CD4-positive, alpha-beta T cell treated with Interleukin-17A for 1 hour (primary cell): ENCODE measurements around the gene ZNF789.

Experiments
- DNase-seq: peaks from one replicate; pipeline ENCODE4 v3.0.0-alpha.2; 2020

ZNF789 gene

GRCh38 chr7:99459087-99459486 lies 13.6 kb upstream of the ZNF789 start:
- peak; percentile 29 for DNase-seq

GRCh38 chr7:99460651-99461050 lies 12.0 kb upstream of the ZNF789 start:
- no peak for DNase-seq

GRCh38 chr7:99461221-99461620 lies 11.5 kb upstream of the ZNF789 start:
- DNase-seq = no peak

- no peak for DNase-seq
Measured at GRCh38 chr7:99465421-99465768, 7.3 kb upstream of the ZNF789 start.

- DNase-seq = no peak
Measured at GRCh38 chr7:99468336-99468918, 4.3 kb upstream of the ZNF789 start.

GRCh38 chr7:99469381-99470065 lies 3.2 kb upstream of the ZNF789 start:
- DNase-seq = no peak

GRCh38 chr7:99473315-99473596 lies 566 bp downstream of the ZNF789 start:
- peak; percentile 42 for DNase-seq

- no peak for DNase-seq
Measured at GRCh38 chr7:99476107-99476506, 3.4 kb downstream of the ZNF789 start.

- DNase-seq = no peak
Measured at GRCh38 chr7:99478464-99479440, 6.1 kb downstream of the ZNF789 start.

- DNase-seq = no peak
Measured at GRCh38 chr7:99485094-99485493, 12.4 kb downstream of the ZNF789 start.

- DNase-seq = peak; percentile 20
Measured at GRCh38 chr7:99489235-99489634, 16.5 kb downstream of the ZNF789 start.

- DNase-seq = no peak
Measured at GRCh38 chr7:99490878-99491277, 18.2 kb downstream of the ZNF789 start.

GRCh38 chr7:99493823-99494222 lies 21.1 kb downstream of the ZNF789 start:
- DNase-seq = no peak

- peak; percentile 43 for DNase-seq
Measured at GRCh38 chr7:99497766-99498545, 25.3 kb downstream of the ZNF789 start.

GRCh38 chr7:99498546-99498944 lies 25.9 kb downstream of the ZNF789 start:
- no peak for DNase-seq

GRCh38 chr7:99499371-99499720 lies 26.7 kb downstream of the ZNF789 start:
- peak; percentile 62 for DNase-seq

GRCh38 chr7:99499721-99500636 lies 27.3 kb downstream of the ZNF789 start, which contains the start of gene ZNF394:
TSS of gene ZNF394 (minus strand) at chr7:99500281. CDS start at chr7:99500093, 188 bp downstream.
- peak; percentile 91 for DNase-seq

- DNase-seq = no peak
Measured at GRCh38 chr7:99500637-99501009, 27.9 kb downstream of the ZNF789 start.

GRCh38 chr7:99501236-99501635 lies 28.5 kb downstream of the ZNF789 start:
- DNase-seq = peak; percentile 25

- DNase-seq = no peak
Measured at GRCh38 chr7:99504281-99504602, 31.6 kb downstream of the ZNF789 start.

GRCh38 chr7:99504603-99505323 lies 32.1 kb downstream of the ZNF789 start, which contains the start of gene ZKSCAN5:
TSS of gene ZKSCAN5 (plus strand) at chr7:99504662. CDS start at chr7:99506045, 1,383 bp downstream.
- DNase-seq = peak; percentile 97

GRCh38 chr7:99505324-99505662 lies 32.6 kb downstream of the ZNF789 start:
- DNase-seq = no peak
